ENCODE measurements around the gene LNPEP.

Gene LNPEP
- 171 to 263 reads per million in 2 donors for total RNA-seq

- DNase-seq = peak; percentile 85 to 99 (median 92)
Observed at GRCh38 chr5:96935559-96936430, at the start of gene LNPEP. LNPEP (plus strand) TSS chr5:96936080; CDS start chr5:96936156, 76 bp downstream.

- DNase-seq = no peak
Observed at GRCh38 chr5:96893342-96893741, 42.5 kb upstream of the LNPEP start.

- DNase-seq = peak in 3 of 5 experiments; percentile 15 to 80 (median 36)
Observed at GRCh38 chr5:96896276-96896675, 39.6 kb upstream of the LNPEP start.

- DNase-seq = peak in 1 of 5 experiments; percentile 29
Observed at GRCh38 chr5:96896806-96897205, 39.1 kb upstream of the LNPEP start.

- no peak for DNase-seq
Observed at GRCh38 chr5:96901384-96901783, 34.5 kb upstream of the LNPEP start.

GRCh38 chr5:96901841-96902240 lies 34.0 kb upstream of the LNPEP start:
- DNase-seq = no peak

GRCh38 chr5:96902876-96903275 lies 33.0 kb upstream of the LNPEP start:
- DNase-seq = no peak

GRCh38 chr5:96903300-96903699 lies 32.6 kb upstream of the LNPEP start:
- DNase-seq = no peak

- no peak for DNase-seq
Observed at GRCh38 chr5:96904054-96904931, 31.6 kb upstream of the LNPEP start.

- DNase-seq = no peak
Observed at GRCh38 chr5:96905864-96906263, 30.0 kb upstream of the LNPEP start.

GRCh38 chr5:96909003-96909402 lies 26.9 kb upstream of the LNPEP start:
- no peak for DNase-seq

GRCh38 chr5:96909435-96909834 lies 26.4 kb upstream of the LNPEP start:
- no peak for DNase-seq

GRCh38 chr5:96911139-96911538 lies 24.7 kb upstream of the LNPEP start:
- no peak for DNase-seq

- DNase-seq = no peak
Observed at GRCh38 chr5:96913233-96913632, 22.6 kb upstream of the LNPEP start.

- peak in 1 of 5 experiments; percentile 43 for DNase-seq
Observed at GRCh38 chr5:96919754-96920197, 16.1 kb upstream of the LNPEP start.

- no peak for DNase-seq
Observed at GRCh38 chr5:96920744-96921355, 15.0 kb upstream of the LNPEP start.

- no peak for DNase-seq
Observed at GRCh38 chr5:96922499-96923244, 13.2 kb upstream of the LNPEP start.

- no peak for DNase-seq
Observed at GRCh38 chr5:96924016-96924443, 11.8 kb upstream of the LNPEP start.

- DNase-seq = no peak
Observed at GRCh38 chr5:96926276-96926675, 9.6 kb upstream of the LNPEP start.

- no peak for DNase-seq
Observed at GRCh38 chr5:96927008-96927407, 8.9 kb upstream of the LNPEP start.

GRCh38 chr5:96928931-96929708 lies 6.8 kb upstream of the LNPEP start:
- DNase-seq = peak in 1 of 5 experiments; percentile 10

All from T-helper 2 cell (primary cell).